D721Med (cell line): ENCODE results near the gene ICA1.
A peak's percentile ranks its signal among the peaks of the same experiment; 100 is the strongest.

ENCODE experiments used
- DNase-seq: peaks from one replicate; pipeline ENCODE4 v3.0.0; 2011; ENCODE audit warnings: low spot score; ENCODE audit not compliant: insufficient read length
- FAIRE-seq: peaks from 2 replicates; lab custom pipeline; 2011; peaks lifted over from hg19 to GRCh38; lab: Jason Lieb, UNC
- TF ChIP-seq, protein P1 (sequence below): IDR thresholded peaks from 2 replicates; pipeline ENCODE4 v1.5.1; 2012; ENCODE audit warnings: mild to moderate bottlenecking, control low read depth; ENCODE audit not compliant: insufficient read depth; ENCODE audit errors: missing control alignments

Gene ICA1

DNA sequence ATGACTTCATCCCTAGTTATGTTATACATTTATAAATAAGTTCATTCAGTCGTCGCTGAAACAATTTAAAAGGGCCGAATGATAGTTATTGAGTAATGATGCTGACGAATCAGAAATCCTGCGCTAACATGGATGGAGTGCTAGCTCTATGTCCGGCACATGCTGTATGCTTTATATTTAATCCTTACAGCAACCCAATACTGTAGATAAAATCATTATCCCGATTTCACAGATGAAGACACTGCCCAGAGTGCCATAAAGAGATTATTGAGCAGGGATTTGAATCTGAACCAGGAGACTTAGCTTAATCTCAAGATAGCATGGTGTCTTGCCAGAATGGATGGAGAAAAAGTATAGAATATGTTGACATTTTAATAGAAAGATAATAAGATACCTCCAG, 1.1 kb upstream of the ICA1 start:
- FAIRE-seq (peak; percentile 85), DNase-seq (peak; percentile 29)
- TF ChIP-seq, protein P1, sequence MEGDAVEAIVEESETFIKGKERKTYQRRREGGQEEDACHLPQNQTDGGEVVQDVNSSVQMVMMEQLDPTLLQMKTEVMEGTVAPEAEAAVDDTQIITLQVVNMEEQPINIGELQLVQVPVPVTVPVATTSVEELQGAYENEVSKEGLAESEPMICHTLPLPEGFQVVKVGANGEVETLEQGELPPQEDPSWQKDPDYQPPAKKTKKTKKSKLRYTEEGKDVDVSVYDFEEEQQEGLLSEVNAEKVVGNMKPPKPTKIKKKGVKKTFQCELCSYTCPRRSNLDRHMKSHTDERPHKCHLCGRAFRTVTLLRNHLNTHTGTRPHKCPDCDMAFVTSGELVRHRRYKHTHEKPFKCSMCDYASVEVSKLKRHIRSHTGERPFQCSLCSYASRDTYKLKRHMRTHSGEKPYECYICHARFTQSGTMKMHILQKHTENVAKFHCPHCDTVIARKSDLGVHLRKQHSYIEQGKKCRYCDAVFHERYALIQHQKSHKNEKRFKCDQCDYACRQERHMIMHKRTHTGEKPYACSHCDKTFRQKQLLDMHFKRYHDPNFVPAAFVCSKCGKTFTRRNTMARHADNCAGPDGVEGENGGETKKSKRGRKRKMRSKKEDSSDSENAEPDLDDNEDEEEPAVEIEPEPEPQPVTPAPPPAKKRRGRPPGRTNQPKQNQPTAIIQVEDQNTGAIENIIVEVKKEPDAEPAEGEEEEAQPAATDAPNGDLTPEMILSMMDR: no peak

DNA sequence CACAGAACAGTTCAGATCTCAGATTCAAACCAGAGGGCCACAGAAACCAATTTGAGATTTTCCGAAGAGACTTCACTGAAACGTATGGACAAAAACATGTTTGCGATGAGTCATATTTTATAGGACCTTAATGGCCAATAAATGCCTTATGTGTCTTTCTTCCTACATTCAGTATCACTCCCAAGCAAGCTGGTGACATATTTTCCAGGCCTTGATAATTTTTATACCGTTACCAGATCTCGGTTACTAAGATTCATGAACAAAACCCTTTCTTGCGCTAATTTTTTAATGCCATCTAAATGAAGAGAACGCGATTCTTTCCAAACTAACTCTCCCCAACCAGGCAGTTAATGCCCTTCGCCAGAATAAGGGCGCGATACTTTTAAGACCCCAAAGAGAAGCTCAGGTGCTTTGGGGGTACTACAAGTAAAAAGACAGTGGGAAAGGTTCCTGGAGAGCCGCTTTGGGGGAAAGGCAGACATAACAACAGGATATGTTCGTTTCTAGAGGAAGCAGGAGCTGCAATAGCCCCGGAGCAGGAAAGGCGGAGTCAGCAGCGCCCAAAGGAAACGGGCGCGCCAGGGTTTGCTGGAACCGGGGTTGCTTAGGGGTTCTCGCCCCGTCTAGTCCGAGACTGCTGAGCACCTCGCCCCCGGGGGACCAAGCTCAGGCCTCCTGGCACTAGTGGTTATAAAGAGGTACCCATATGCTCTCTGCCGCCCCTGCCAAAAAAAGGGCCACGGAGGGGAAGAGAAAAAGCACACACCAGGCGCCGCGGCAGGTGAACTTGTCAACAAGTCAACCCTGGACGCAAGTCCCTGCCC, 884 bp downstream of the ICA1 start:
- DNase-seq: no peak
- FAIRE-seq: no peak
- TF ChIP-seq, protein P1: no peak

- DNase-seq (no peak), FAIRE-seq (no peak)
- TF ChIP-seq, protein P1: no peak
Measured at GRCh38 chr7:8259586-8260222, 2.3 kb downstream of the ICA1 start.

- DNase-seq (no peak), FAIRE-seq (no peak)
- TF ChIP-seq, protein P1: no peak
Measured at GRCh38 chr7:8258734-8259133, 3.2 kb downstream of the ICA1 start.

DNA sequence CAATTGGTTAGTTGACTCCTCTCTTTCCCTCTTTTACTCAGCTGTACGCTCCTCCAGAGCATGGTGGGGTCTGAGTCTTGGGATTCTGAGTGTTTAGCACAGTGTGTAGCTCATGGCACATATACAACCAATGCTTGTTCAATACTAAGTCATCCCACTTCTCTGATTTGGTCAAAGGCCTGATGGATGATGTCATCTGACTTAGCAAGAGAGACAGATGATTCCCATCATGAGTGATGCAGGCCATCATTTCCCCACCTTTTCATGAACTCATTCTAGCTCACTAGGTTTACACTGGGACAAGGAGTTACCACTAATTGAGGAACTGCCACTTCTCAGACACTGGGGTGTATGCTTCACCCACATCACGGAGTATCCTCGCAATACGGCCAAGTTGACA, 3.8 kb downstream of the ICA1 start:
- TF ChIP-seq, protein P1: no peak
- no peak for DNase-seq
- FAIRE-seq: no peak

GRCh38 chr7:8255680-8256655, 6.0 kb downstream of the ICA1 start:
- no peak for FAIRE-seq
- TF ChIP-seq, protein P1: no peak
- no peak for DNase-seq
